GM06990 (cell line): ENCODE measurements around the gene APBA2.
"Not testable (repeated sequence)": the region's sequence is repeated elsewhere in the genome, so short reads cannot be mapped to it uniquely, and the experiment has no call there.

Experiments
- DNase-seq: peaks from one replicate; pipeline ENCODE4 v3.0.0-alpha.2; 2011; ENCODE audit not compliant: insufficient read length; ENCODE audit errors: extremely low read depth
- H3K27me3 ChIP-seq: replicated peaks from 2 replicates; pipeline ENCODE4 v1.6.0; 2011; ENCODE audit warnings: low read length; ENCODE audit not compliant: control insufficient read depth, insufficient read depth
- H3K36me3 ChIP-seq: 2 replicates; pipeline ENCODE4 v1.5.1; 2011; ENCODE audit warnings: low read length; ENCODE audit not compliant: control insufficient read depth, insufficient read depth
- H3K4me3 ChIP-seq: replicated peaks from 2 replicates; pipeline ENCODE4 v1.5.1; 2011; ENCODE audit warnings: low read depth, mild to moderate bottlenecking, control low read depth, low read length
- TF ChIP-seq, protein P1 (sequence below): IDR thresholded peaks from 2 replicates; pipeline ENCODE4 v1.5.1; 2011; ENCODE audit warnings: low read length, control low read depth, mild to moderate bottlenecking, inconsistent platforms; ENCODE audit not compliant: insufficient read depth, poor library complexity, severe bottlenecking

APBA2 gene

DNA sequence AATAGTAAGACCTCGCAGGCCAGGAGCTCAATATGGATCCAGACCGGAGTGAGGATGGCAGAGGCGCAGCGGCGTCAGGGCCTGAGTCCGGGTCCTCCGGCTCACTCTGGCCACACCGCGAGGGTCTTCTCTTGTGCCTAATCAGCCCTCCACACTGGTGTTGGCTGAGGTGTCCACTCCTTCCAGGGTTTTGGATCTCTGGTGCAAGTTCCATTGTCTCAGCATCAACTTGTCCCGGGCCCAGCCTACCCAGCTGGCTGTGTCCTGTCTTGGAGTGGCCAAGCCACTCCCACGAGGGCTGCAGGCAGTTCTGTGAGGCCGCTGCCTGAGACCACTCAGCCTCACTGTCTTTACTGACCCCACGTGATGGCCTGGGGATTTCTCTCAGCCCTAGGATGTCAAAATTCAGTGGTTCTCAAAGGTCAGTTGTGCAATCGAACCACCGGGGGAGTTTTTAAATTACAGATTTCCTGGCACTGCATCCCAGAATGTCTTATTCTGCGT, 24.7 kb upstream of the APBA2 start:
- DNase-seq = no peak
- H3K4me3 ChIP-seq = no peak overlapping the region
- H3K36me3 ChIP-seq = no peaks in the 10 kb centered on the region
- H3K27me3 ChIP-seq = no peaks in the 10 kb centered on the region; the same call in 1 of the 2 replicates
- TF ChIP-seq, protein P1, sequence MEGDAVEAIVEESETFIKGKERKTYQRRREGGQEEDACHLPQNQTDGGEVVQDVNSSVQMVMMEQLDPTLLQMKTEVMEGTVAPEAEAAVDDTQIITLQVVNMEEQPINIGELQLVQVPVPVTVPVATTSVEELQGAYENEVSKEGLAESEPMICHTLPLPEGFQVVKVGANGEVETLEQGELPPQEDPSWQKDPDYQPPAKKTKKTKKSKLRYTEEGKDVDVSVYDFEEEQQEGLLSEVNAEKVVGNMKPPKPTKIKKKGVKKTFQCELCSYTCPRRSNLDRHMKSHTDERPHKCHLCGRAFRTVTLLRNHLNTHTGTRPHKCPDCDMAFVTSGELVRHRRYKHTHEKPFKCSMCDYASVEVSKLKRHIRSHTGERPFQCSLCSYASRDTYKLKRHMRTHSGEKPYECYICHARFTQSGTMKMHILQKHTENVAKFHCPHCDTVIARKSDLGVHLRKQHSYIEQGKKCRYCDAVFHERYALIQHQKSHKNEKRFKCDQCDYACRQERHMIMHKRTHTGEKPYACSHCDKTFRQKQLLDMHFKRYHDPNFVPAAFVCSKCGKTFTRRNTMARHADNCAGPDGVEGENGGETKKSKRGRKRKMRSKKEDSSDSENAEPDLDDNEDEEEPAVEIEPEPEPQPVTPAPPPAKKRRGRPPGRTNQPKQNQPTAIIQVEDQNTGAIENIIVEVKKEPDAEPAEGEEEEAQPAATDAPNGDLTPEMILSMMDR = no peak

DNA sequence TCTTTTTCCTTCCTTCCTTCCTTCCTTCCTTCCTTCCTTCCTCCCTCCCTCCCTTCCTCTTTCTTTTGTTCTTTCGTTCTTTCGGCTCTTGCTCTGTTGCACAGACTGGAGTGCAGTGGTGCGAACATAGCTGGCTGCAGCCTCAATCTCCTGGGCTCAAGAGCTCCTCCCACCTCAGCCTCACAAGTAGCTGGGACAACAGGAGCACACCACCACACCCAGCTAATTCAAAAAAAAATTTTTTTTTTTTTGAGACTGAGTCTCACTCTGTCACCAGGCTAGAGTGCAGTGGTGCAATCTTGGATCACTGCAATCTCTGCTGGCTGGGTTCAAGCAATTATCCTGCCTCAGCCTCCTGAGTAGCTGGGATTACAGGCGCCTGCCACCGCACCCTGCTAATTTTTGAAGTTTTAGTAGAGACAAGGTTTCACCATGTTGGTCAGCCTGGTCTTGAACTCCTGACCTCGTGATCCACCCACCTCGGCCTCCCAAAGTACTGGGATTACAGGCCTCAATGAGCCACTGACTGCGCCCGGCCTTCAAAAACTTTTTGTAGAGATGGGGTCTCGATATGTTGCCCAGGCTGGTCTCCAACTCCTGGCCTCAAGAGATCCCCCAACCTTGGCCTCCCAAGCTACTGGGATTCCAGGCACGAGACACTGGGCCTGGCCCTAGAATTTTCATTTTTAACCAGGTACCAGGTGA, 24.0 kb upstream of the APBA2 start:
- H3K4me3 ChIP-seq, DNase-seq, H3K27me3 ChIP-seq, H3K36me3 ChIP-seq: not testable (repeated sequence)

DNA sequence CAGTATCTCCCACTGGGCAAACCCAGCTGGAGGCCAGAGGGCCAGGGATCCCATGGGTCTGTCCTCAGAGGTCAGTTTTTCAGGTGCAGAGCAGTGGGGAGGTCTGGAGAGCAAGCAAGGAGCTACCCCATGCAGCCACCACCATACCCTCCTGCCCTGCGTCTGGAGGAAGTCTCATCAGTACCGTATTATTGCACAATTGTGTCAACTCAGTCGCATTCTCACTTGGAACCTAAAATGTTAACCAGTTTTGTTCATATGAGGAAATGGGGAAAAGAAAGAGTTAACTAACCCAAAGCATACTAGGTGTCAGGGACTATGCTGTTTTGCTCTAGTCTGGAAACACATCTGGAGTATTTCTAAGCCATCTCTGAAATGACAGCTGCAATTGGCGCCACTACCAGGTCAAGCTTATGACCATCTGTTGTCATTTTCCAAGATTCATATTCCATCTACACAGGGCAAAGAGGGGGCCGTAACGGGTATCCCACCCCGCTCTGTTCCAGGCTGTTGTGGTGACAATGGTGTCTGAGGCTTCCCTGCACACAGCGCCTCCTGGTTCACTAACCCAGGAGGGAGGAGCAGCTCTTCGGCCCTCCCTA, 16.9 kb upstream of the APBA2 start:
- TF ChIP-seq, protein P1 = no peak
- DNase-seq = no peak

DNA sequence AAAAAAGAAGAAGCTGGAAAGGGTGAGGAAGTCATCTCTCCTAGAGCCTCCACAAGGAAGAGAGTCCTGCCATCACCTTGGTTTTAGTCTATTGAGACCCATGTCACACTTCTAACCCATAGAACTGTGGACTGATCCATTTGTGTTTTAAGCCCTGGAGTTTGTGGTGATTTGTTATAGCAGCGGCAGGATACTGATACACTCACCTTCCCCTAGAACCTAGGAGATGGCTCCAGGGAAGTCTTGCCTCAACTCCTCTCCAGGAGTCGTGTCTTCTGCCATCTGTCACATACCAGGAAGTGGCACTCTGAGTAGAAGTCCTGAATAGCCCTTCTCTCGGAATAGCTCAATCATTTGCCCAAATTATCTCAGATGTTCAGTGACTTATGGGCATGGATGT, 14.6 kb upstream of the APBA2 start:
- Histone ChIP-seq H3K4me3 (no peak overlapping the region), H3K27me3 (no peaks in the 10 kb centered on the region; the same call in none of the 2 replicates), H3K36me3 (no peaks in the 10 kb centered on the region)
- TF ChIP-seq, protein P1 = no peak
- no peak for DNase-seq

More for the DNA sequence above, 16.9 kb upstream of the APBA2 start:
- Histone ChIP-seq H3K4me3 (no peak overlapping the region), H3K36me3 (no peaks in the 10 kb centered on the region), H3K27me3 (no peaks in the 10 kb centered on the region; the same call in none of the 2 replicates)

DNA sequence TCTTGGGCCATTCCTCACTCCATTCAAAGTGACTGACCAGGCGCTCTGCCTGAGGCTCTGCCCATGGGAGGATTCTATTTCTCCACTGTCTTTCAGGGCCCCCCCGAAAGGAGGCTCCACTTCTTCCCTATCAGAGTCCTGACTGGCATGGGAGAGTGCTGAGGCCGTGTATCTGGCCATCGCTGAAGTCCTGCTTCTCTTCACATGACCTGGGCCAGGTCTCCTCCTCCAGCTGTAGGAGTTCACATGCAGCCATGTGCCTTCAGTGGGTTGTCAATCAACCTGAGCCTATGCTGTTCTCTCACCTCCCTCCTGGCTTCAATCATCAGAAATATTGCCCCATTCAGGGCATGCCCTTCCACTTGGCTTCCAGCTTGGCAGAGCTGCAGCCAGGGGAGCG, 12.8 kb upstream of the APBA2 start:
- DNase-seq = no peak
- Histone ChIP-seq H3K36me3 (no peaks in the 10 kb centered on the region), H3K4me3 (no peak overlapping the region), H3K27me3 (no peaks in the 10 kb centered on the region; the same call in none of the 2 replicates)
- TF ChIP-seq, protein P1 = no peak

DNA sequence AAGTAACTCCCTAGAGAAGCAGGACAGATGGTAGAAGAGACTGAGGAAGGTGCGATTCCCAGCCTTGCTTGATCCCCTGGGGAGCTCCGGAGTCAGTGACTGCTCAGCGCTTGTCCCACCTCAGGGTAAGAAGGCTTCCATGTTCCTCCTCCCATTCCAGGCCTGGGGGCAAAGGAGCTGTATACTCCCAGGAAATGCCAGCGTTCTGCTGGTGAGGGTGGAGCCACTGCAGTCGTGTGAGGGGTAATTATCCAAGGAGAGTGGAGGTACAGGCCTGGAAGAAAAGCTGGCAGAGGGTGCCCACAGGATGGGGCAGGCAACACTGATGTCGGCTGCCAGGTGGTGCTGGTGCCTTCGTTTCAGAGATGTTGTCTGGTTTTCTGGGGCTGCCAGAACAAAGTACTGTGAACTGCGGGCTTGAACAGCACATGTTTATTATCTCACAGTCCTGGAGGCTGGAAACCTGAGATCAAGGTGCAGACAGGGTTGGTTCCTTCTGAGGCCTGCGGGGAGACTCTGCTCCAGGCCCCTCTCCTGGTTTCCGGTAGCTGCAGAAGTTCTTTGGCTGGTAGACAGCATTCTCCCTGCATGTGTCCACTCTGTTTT, 12.1 kb upstream of the APBA2 start:
- DNase-seq = no peak
- H3K4me3 ChIP-seq = no peak overlapping the region
- TF ChIP-seq, protein P1 = no peak
- H3K27me3 ChIP-seq = no peaks in the 10 kb centered on the region; the same call in none of the 2 replicates
- no peaks in the 10 kb centered on the region for H3K36me3 ChIP-seq
